GM19238 (cell line): ENCODE data around the gene ARNT2.

ENCODE experiments used
- DNase-seq: peaks from one replicate; pipeline ENCODE4 v3.0.0; 2011; ENCODE audit warnings: low spot score; ENCODE audit not compliant: insufficient read length

The ARNT2 gene

GRCh38 chr15:80569656-80570055 is 165.5 kb downstream of the ARNT2 start:
- no peak for DNase-seq

GRCh38 chr15:80570553-80570952 is 166.4 kb downstream of the ARNT2 start:
- DNase-seq: no peak

DNA sequence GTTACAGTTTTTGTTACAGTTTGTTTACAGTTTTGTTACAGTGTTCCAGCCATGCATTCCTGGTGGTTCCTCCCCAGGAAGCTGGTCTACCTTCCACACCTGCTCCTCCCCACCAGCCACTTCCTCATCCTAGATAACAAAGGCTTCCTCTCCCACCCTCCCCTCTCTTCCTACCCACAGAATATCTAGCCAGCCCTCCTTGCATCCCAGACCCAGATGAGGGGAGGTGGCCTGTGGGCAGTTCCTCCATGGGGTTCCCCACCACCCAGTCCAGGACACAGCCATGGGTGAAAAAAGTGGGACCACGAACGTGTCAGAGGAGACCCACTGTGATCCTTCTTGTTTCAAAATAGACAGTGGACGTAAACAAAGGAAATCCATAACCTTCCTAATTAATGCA is 168.2 kb downstream of the ARNT2 start:
- DNase-seq: no peak

DNA sequence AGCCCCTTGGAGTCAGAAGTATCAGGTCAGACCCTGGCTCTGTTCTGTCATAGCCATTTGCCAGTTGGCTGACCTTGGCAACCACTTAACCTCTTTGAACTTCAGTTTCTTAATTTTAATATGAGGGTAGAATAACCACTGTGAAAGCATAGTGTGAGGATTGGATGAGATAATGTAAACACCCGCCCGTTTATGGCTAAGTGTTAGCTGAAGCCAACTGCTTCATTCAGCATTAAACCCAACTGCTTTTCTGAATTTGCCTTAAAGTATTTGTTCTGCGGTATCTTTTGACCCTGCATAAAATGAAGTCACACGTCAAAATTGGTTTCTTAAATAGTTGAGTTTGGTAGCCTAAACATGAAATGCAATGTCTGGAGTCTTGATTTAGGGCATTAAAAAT is 169.4 kb downstream of the ARNT2 start:
- DNase-seq: no peak

GRCh38 chr15:80574590-80574989 is 170.4 kb downstream of the ARNT2 start:
- no peak for DNase-seq

GRCh38 chr15:80576519-80577090 is 172.4 kb downstream of the ARNT2 start:
- DNase-seq: no peak

DNA sequence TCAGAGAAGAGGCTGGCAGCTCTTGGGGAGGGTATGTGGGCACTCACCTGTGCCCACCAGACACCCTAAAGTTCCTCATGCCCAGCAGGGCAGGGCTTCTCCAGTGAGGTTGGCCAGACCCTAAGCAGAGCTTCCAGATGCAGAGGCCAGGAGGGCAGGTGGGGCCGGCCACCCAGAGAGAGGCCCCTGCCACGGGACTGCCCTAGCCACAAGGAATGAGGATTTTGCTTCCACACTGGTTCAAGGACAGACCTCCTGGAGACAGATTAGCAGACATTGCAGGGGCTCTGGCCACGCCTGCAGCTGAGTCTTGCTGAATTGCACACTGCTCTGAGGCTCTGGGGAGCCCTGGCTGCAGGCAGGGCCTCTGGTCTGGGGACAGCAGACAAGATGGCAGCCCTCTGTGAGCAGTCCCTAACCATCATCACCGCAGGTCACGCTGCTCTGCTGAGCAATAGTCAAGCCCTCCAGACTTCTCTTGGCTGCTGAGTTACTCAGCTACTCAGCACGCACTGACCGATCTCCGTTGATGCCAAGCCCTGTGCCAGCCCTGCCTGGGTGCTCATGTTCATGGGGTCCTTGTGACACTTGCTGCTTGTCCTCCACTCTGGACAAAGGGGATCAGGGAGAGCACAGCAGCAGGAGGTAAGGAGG is 173.5 kb downstream of the ARNT2 start:
- DNase-seq: no peak

DNA sequence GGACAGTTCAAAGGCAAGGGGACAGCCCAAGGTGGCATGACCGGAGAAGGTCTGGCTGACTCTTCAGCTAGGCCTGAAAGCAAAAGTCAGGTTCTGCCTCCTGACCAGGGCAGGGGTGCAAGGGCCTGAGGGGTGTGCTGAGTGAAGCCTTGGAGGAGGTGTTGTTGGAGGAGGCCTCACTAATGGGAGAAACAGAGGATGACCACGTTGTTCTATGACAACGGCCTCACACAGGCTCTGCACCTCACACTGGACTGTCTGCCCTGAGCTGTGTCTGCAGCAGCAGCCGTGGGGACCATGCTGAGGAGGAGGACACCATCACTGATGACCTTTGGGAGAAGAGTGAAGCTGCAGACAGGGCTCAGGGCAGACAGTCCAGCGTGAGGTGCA is 174.0 kb downstream of the ARNT2 start:
- DNase-seq: no peak

DNA sequence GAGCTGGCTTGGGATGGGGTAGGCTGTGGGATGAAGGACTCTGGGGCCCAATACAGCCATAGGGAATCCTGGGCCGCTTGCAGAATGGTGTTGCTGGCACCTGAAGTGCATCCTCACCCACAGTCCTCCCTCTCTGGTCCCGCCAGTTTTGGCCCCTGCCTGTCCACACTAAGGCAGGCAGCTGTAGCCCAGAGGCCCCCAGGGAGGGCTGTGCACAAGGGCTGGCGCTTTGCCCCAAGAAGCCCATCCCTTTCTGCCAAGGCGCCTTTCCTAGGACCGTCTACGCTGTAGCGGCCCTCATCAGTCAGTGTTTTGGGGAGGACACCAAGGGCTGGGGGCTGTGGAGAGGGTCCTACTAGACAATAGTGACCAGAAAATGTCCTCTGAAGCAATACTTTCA is 174.7 kb downstream of the ARNT2 start:
- DNase-seq: no peak

DNA sequence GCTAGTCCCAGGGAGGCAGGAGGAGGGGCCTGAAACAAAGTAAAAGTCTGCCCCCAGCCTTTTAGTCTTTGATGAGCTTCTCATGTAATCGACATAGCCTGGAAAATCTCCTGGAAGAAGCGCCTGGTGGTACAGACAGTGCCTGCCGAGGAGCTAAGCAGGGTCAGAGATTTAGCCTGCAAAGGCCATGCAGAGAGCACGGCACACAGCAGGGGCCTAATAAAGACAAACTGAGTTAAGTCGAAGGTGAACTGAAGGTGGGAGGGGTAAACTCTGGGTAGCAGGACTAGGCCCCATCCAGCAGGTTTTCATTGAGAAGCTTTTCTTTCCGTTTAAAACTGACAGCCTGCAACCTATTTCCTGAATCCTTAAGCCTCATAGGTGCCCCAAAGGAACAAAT is 175.4 kb downstream of the ARNT2 start:
- no peak for DNase-seq

DNA sequence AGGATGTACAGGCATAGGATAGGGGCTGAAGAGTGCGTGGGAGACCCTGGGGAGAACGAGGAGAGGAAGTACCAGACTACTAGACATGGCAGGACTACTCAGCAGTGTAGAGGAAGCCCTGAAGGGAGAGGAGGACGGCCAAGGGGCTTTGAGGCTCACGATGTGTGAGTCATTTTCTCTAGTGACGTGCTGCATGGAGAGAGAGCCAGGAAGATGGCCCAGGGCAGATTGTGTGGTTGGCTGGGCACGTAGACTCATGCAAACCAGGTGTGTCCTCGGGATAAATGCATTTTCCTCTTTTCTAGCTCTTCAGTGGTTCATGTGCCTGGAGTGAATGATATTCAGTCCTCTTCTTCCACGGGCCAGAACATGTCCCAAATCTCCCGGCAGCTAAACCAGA is 175.9 kb downstream of the ARNT2 start:
- DNase-seq: no peak

- DNase-seq: no peak
These were observed 176.5 kb downstream of the ARNT2 start for GRCh38 chr15:80580536-80581260.

DNA sequence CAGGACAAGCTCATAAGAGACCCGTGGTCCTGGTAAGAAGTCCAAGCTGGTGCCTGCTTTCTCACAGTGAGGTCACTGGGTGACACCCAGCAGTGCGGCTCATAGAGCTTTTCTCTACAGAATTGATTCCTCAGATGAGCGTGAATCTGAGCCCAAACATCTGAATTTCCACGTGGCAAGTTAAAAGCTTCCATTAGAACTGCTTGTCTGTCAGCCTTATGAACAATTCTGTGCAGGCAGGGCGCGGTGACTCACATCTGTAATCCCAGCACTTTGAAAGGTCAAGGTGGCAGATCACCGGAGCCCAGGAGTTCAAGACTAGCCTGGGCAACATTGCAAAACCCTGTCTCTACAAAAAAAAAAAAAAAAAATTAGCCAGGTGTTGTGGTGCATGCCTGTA is 177.8 kb downstream of the ARNT2 start:
- no peak for DNase-seq

DNA sequence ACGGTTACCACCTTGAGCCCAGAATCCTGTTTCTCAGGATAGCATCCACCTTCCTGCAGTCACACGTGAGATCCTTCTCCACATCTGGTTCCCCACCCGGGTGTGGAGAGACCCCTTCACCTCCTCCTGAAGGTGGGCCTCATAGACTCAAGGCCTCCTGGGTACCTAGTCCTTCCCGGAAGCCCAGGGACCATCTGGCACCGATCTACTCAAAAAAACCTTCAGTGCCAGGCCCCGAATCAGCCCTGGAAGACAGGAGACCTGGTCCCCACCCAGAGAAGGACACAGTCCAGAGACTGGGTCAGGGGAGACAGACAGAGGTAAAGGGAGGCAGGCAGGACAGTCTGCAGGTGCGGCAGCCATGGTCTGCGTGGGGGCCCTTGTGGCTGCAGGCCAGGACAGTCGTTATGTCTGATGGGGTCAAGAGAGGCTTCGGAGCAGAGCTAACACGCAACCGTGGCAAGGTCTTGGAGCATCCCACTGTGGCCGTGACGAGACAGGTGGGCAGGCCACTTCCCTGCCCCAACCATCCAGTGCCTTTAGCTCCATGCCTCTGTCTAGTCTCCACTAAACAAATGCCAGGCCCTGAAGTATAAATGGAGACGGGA is 178.7 kb downstream of the ARNT2 start:
- DNase-seq: no peak

DNA sequence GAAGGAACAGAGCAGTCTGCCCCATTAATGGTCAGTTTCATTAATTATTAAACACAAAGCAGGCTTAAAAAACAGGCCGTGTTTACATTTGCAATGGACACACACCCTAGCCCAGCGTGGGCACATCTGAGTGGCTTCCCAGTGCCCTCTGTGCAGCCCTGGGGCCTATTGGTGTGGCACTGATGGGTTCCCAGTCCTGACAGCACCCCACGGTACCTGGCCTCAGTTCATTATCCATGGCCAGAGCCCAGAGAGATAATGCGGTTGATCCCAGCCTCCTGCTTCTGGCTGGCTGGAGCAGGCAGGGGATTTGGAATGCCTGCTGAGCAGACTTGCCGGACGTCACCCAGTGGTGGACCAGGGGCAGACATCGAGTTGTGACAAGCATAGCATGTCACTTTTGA is 180.4 kb downstream of the ARNT2 start:
- no peak for DNase-seq

DNA sequence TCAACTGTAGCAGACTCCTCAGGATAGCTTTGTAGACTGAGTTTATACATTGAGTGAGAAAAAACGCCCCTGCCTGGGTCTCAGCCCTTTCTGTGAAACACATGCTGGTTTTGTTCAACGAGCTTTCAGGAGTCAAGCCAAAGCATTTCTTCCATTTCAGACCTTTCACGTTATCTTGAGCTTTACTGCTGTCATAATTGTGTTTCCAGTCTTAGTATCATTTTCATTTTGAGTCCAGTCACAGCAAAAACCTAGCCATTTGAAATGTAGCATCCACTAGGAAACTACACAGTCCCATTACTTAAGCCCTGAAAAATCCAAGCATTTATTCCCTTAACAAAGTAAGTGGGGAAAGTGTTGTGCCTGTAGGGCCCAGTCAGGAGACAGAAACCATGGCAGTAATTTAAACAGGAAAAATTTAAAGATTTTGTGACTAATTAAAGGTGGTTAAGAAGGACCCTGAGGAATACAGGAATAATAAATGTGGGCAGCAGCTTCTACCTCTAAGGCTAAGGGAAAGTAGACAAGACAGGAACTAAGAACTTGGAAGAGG is 180.9 kb downstream of the ARNT2 start:
- no peak for DNase-seq

DNA sequence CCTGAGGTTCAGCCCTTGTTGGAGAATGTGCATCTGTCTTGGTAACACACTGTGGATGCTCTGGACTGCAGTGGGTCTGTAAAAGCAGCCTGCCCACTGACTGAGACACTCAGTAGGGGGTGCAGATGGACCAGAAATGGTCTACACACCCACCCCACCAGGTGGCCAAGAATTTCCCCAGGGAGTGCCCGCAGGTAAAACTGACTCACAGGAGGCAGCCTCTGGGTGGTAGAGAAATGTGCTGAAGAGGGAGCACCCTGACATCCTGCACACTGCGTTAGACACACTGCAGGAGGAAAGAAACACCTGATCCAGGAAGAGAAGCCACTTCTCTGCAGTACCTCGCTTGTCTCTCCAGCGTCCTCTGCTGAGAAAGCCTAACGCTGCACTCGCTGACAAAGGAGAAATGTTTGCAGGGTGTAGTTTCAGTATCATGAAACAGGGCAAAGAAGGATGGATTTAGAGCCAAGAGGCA is 181.4 kb downstream of the ARNT2 start:
- no peak for DNase-seq

- DNase-seq: no peak
These were observed 182.0 kb downstream of the ARNT2 start for GRCh38 chr15:80586161-80586560.

- DNase-seq: no peak
These were observed 182.8 kb downstream of the ARNT2 start for GRCh38 chr15:80587007-80587406.

GRCh38 chr15:80587816-80588456 is 183.8 kb downstream of the ARNT2 start:
- no peak for DNase-seq

DNA sequence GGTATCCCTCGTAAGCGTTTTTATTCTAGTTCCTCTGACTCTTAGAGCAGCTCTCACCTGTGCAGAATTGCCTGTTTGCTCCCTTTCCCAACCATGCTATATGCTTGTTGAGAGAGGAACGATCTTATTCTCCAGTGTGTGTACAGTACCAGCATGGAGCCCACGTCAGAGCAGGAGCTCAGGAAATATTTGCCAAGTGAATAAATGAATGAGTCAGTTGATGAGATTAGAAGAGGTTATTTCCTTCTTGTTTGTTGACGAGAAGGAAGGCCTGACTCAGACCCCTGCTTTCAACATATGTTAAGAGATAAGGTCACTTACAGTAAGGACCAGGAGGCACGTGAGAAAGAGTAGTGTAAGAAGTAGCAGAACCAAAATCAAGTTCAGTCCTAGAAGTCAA is 184.6 kb downstream of the ARNT2 start:
- no peak for DNase-seq
